ENCODE results near the gene DET1. TPM values are rescaled to one million over a fixed set of nuclear protein-coding genes. Genes with fewer than 3 reads are reported as not detected.

DET1 gene
- total and polyA plus RNA-seq, 2 donors from 2014 or later = 3.9 to 6.8 TPM

DNA sequence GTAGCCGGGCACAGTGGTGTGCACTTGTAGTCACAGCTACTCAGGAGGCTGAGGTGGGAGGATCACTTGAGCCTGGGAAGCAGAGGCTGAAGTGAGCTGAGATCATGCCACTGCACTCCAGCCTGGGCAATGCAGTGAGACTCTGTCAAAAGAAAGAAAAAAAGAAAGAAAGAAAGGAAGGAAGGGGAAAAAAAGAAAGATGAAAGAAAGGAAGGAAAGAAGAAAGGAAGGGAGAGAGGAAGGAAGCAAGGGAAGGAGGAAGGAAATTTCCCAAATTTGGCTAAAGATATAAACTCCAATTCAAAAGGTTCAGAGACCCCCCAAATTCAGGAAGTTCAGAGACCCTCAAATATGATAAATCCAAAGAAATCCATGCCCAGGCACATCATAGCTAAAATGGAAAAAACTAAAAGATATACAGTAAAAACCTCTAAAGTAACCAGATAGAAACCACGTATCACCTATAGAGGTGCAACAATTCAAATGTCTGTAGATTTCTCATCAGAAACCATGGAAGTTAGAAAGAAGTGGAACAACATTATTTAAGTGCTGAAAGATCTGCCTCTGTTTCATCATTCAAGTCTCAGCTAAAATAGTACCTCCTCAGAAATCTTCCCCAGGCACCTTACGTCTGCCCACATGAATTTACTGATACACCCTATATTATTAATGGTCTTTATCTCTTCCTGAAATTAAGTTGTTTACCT is 10.7 kb downstream of the DET1 start:
- no peak for TF ChIP-seq CTCF (IDR thresholded peaks at IDR 0.05; ENCODE audit: borderline replicate concordance, extremely low read depth, insufficient read depth)
- intact Hi-C loops (cut with DNase I) = no loop called here
- H3K9ac ChIP-seq (ENCODE audit: low read length in 3 of 3) = no peak overlapping the region
- no peak overlapping the region for H3K27ac ChIP-seq (ENCODE audit: low read depth in 2 of 2, low read length in 2 of 2)
- H3K36me3 ChIP-seq (ENCODE audit: control insufficient read depth in 2 of 3, insufficient read depth in 3 of 3, low read length in 3 of 3) = peaks cover 0 to 7% (median 0%) of the 10 kb centered on the region in 3 donors
- no peak overlapping the region for H3K4me3 ChIP-seq (ENCODE audit: low read length in 3 of 3)
- FAIRE-seq (no peak), DNase-seq (no peak)
- no peaks in the 10 kb centered on the region for H3K27me3 ChIP-seq (ENCODE audit: control insufficient read depth, insufficient read depth, low read length)
- no peaks in the 10 kb centered on the region for H3K9me3 ChIP-seq (ENCODE audit: control insufficient read depth in 2 of 3, insufficient read depth in 1 of 3, low read length in 3 of 3)
- no peaks in the 10 kb centered on the region for H3K4me1 ChIP-seq (ENCODE audit: control insufficient read depth in 2 of 3, insufficient read depth in 2 of 3, low read depth in 1 of 3, low read length in 3 of 3)

DNA sequence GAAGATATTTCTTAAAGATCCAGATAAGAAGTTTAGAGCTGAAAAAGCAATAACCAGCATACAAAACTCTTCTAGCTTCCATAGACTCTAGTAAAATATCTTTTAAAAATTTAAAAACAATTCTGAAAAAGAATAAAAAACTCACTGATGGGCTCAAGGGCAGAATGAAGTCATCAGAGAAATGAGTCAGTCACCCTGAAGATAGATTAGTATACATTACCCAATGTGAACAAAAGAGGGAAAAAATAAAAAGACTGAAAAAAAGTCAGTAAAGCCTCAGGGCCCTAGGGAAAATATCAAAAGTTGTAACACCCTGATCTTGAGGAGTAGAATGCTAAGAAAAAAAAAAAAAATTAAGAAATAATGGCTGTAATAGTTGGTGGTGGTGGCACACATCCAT is 11.4 kb downstream of the DET1 start:
- H3K36me3 ChIP-seq (ENCODE audit: control insufficient read depth in 2 of 3, insufficient read depth in 3 of 3, low read length in 3 of 3) = peaks cover 0 to 13% (median 3%) of the 10 kb centered on the region in 3 donors
- no peaks in the 10 kb centered on the region for H3K9me3 ChIP-seq (ENCODE audit: control insufficient read depth in 2 of 3, insufficient read depth in 1 of 3, low read length in 3 of 3)
- H3K4me1 ChIP-seq (ENCODE audit: control insufficient read depth in 2 of 3, insufficient read depth in 2 of 3, low read depth in 1 of 3, low read length in 3 of 3) = no peaks in the 10 kb centered on the region
- intact Hi-C loops (cut with DNase I) = no loop called here
- no peak overlapping the region for H3K4me3 ChIP-seq (ENCODE audit: low read length in 3 of 3)
- FAIRE-seq = no peak
- no peak for TF ChIP-seq CTCF (IDR thresholded peaks at IDR 0.05; ENCODE audit: borderline replicate concordance, extremely low read depth, insufficient read depth)
- DNase-seq = no peak
- H3K27me3 ChIP-seq (ENCODE audit: control insufficient read depth, insufficient read depth, low read length) = no peaks in the 10 kb centered on the region
- no peak overlapping the region for H3K9ac ChIP-seq (ENCODE audit: low read length in 3 of 3)
- H3K27ac ChIP-seq (ENCODE audit: low read depth in 2 of 2, low read length in 2 of 2) = no peak overlapping the region

DNA sequence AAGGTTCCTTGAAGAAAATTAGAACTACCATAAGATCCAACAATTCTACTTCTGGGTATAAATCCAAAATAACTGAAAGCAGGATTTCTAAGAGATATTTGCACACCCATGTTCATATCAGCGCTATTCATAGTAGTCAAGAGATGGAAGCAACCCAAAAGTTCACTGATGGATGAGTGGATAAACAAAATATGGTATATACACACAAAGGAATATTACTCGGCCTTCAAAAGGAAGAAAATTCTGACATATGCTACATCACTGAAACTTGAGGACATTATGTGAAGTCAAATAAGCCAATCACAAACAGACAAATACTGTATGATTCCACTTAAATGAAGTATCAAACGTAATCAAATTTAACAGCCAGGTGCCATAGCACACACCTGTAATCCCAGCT is 13.1 kb downstream of the DET1 start:
- no peaks in the 10 kb centered on the region for H3K27me3 ChIP-seq (ENCODE audit: control insufficient read depth, insufficient read depth, low read length)
- H3K9me3 ChIP-seq (ENCODE audit: control insufficient read depth in 2 of 3, insufficient read depth in 1 of 3, low read length in 3 of 3) = no peaks in the 10 kb centered on the region
- DNase-seq (no peak), FAIRE-seq (no peak)
- TF ChIP-seq CTCF (IDR thresholded peaks at IDR 0.05; ENCODE audit: borderline replicate concordance, extremely low read depth, insufficient read depth) = no peak
- H3K9ac ChIP-seq (ENCODE audit: low read length in 3 of 3) = no peak overlapping the region
- H3K27ac ChIP-seq (ENCODE audit: low read depth in 2 of 2, low read length in 2 of 2) = no peak overlapping the region
- H3K4me1 ChIP-seq (ENCODE audit: control insufficient read depth in 2 of 3, insufficient read depth in 2 of 3, low read depth in 1 of 3, low read length in 3 of 3) = no peaks in the 10 kb centered on the region
- peaks cover 3 to 22% (median 5%) of the 10 kb centered on the region in 3 donors for H3K36me3 ChIP-seq (ENCODE audit: control insufficient read depth in 2 of 3, insufficient read depth in 3 of 3, low read length in 3 of 3)
- intact Hi-C loops (cut with DNase I) = no loop called here
- no peak overlapping the region for H3K4me3 ChIP-seq (ENCODE audit: low read length in 3 of 3)
